Hematopoietic multipotent progenitor cell treated with erythropoietin and hydrocortisone succinate and interleukin-3 and kit ligand, for 15 days (in vitro differentiated cells): ENCODE data around the gene CR1.
"Not testable (repeated sequence)": the region's sequence is repeated elsewhere in the genome, so short reads cannot be mapped to it uniquely, and the experiment has no call there.

Experiments used
- DNase-seq: peaks from one replicate; pipeline ENCODE4 v3.0.0-alpha.2; 2015; ENCODE audit warnings: low spot score

CR1 gene

GRCh38 chr1:207495801-207496792, at the start of gene CR1:
Gene CR1 (plus strand): TSS chr1:207496157. CDS start chr1:207496268, 111 bp downstream.
- peak; percentile 41 for DNase-seq

GRCh38 chr1:207453710-207454045, 42.3 kb upstream of the CR1 start:
- DNase-seq = no peak

DNA sequence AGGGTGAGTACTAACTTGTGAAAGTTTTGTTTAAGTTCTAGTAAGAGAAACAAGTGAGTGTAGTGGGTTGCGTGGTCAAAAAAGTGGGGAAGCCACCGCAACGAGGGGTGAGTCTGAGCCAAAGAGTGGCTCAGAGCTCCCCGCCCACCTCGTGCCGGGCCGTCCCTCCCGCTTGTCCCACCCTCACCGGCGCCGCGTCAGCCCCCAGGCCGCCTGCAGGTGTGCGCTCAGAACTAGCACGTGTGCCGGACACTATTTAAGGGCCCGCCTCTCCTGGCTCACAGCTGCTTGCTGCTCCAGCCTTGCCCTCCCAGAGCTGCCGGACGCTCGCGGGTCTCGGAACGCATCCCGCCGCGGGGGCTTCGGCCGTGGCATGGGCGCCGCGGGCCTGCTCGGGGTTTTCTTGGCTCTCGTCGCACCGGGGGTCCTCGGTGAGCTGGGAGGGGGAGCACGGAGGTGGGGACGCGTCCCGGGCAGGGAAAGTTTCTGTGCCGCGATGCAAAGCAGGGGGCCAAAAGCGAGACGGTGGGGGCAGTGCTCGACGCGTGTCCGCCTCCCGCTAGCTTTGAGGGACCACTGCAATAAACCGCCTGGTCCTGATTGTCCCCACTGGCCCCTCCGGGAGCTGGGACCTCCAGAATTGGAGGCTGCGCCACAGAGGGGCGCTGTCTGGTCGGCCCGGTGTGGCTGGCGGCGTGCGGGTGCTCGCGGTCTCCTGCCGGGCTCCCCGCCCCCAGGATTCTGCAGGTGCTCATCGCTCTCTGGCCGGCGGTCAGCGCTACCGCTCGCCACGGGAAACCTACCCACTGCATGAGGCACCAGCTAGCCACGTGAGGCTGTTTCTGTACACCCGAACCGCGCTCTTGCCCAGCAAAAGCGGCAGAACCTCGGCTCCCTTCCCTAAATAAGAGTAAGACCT, 41.7 kb upstream of the CR1 start, which contains the start of gene CR2:
CR2 (plus strand) TSS at position 283 of the 919 bp plus-strand sequence; CDS start at position 374, 91 bp downstream.
- peak; percentile 18 for DNase-seq

DNA sequence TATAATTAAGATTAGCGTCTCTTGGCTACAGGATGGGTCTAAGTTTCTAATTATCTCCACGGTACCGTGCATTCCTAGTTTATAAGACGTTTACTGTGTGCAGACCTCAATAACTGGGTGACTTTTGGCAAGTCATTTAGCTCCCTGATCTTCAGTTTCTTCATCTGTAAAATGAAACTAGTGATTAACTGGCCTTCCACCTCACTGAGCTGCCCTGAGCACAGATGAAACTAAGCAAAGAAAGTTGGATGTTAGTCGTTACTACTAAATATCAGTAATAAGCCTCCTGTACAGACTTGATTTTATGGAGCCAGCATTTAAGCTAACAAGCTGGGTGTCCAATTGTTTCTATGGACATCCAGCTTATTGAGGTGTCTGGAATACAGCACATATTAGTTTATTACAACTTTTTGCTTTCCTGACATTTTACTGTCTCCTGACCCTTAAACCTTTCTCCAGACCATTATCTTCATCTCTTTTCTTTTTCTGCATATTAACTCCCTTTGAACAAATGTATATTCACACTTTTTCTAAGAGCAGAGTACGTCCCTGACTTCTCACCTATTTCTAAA, 40.7 kb upstream of the CR1 start:
- no peak for DNase-seq

DNA sequence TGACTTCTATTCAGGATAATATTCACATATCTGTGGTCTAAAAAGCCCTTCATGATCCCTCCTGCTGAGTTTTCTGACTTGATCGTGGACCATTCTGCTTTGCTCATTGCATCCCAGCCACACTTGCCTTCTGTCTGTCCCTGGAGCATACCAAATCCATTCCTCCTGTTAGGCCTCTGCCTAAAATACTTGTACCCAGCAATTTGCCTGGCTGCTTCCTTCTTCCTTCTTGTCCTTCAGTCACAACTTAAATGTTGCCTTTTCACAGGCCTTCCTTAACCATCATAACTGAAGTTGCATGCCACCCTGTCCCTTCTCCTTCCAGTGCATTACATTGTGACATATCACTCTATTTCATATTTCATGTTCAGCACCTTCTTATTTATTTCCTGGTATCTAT, 37.5 kb upstream of the CR1 start:
- no peak for DNase-seq

GRCh38 chr1:207459008-207459407, 36.9 kb upstream of the CR1 start:
- DNase-seq = no peak

DNA sequence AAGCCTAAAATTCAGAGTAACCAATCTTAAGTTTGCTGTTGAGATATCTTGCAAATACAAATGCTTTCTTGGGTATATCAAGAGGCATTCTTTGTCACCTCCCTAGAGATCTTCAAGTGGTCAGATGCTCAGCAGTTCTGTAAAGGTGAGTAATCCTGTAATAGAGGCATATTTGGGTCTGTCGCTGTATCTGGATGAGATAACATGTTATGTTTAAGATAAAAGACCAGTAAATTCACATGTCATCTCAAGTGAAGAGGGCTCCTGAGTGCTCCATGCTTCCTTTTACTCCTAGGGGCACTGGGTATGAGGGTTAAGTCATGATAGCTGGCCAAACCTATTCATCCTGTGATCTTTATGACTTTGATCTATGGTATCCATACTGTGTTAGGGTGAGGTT, 34.3 kb upstream of the CR1 start:
- DNase-seq = no peak

GRCh38 chr1:207462535-207462934, 33.4 kb upstream of the CR1 start:
- no peak for DNase-seq

- DNase-seq = no peak
Observed at GRCh38 chr1:207463021-207463420, 32.9 kb upstream of the CR1 start.

DNA sequence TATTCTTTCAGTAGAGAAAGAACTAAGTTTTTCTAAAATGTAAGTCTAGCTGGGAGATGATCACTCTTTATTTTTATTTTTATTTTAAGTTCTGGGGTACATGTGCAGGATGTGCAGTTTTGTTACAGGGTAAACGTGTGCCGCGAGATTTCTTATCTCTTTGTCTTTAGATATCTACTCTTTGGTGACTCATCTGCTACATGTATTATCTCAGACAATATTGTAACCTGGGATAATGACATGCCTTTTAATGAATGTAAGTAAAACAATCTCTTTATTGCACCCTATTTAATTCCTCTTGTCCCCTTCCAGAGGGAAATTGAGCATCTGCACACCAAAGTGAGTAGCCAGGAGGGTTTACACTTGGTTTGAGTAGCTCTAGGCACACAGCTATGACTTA, 32.4 kb upstream of the CR1 start:
- DNase-seq = no peak

- no peak for DNase-seq
Observed at GRCh38 chr1:207470927-207471326, 25.0 kb upstream of the CR1 start.

- DNase-seq = no peak
Observed at GRCh38 chr1:207474210-207474609, 21.7 kb upstream of the CR1 start.

DNA sequence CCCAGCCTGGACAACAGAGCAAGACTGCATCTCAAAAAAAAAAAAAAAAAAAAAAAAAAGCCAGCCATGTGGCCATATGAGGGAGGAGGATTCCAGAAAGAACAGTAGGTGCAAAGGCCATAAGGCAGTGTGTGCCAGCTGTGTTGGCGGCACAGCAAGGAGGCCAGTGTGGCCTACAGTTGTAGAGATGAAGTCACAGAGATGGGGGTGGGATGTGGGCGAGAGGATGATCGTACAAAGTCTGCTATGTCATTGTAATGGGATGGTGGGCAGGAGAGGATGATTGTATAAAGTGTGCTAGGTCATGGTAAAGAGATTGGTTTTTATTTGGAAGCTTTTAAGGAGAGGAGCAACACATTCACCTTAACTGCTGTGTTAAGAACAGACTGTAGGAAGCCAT, 9.8 kb upstream of the CR1 start:
- DNase-seq = no peak

DNA sequence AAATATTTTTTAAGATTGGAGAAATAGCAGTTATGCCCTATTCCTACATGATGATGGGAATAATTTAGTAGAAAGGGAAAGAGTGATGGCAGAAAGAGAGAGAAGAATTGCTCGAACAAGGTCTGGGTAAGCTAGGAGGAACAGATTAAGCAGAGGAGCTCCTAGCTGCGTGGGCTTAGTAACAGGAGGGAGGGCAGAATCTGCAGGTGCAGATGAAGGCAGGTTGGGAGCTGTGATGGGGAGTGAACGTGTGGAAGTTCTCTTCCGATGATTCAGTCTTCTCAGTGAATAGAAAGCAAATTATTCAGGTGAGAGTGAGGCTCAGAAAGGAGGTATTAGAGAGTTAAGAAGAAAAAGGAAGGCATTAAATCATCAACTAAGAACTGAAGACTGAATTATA, 8.3 kb upstream of the CR1 start:
- DNase-seq = no peak

DNA sequence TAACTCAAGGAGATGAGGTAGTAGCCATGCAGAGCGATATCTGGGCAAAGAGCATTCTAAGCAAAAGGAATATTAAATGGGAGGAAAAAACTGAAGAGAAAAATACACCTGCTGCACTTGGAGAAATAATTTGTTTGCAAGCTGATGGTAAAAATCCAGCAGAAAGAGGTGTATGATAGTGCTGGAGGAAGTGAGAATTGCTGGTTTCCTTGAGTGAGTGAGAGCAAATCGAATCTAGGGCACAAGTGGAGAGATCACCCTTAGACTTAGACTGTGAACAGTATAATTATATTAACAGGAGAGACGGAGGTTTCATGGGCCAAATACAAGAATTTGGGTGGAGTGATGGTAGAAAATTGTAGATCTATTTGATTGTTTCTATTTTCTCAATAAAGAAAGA, 2.7 kb upstream of the CR1 start:
- DNase-seq = no peak

- no peak for DNase-seq
Observed at GRCh38 chr1:207494171-207494570, 1.8 kb upstream of the CR1 start.

GRCh38 chr1:207495281-207495680, 676 bp upstream of the CR1 start:
- DNase-seq = not testable (repeated sequence)

DNA sequence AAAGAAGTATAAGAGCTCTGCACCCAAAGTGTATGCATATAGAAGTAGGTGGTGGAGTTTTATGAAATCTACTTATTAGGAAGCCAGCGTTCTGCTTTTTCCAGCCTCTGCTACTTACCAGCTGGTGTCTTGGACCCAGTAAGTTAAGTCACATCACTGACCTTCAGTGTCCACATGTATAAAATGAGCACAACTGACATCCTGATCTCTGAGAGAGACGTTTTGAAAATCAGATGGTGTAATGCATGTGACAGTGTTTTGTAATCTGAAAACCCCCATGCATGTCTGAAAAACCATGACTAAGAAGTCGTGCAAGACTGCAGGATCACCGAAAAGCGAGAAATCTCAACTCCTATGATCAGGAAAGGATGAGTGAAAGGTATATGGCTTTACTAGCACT, 2.0 kb downstream of the CR1 start:
- no peak for DNase-seq

DNA sequence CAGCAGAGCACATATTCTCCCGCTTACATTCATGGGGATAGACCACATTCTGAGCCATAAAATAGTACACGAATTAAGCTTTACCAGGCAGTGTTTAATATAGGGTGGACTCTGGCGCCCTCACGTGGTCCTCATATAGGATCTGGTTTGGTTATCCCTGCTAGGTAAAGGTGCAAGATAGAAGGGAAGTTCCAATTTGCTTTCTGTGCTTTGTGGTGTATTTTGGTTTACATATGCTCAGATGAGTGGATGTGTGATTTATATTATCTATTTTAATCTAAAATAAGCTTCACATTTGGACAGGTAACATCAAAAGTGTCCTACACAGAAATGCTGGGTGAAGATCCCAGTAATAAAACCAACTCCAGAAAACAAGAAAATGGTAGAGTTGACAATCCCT, 3.6 kb downstream of the CR1 start:
- peak; percentile 84 for DNase-seq

GRCh38 chr1:207500306-207500705, 4.3 kb downstream of the CR1 start:
- DNase-seq = no peak

GRCh38 chr1:207501071-207501470, 5.1 kb downstream of the CR1 start:
- no peak for DNase-seq

GRCh38 chr1:207502726-207503125, 6.8 kb downstream of the CR1 start:
- DNase-seq = no peak
